ENCODE data around the gene ABCB11.
"Not testable (repeated sequence)": the region's sequence is repeated elsewhere in the genome, so short reads cannot be mapped to it uniquely, and the experiment has no call there.

DNA sequence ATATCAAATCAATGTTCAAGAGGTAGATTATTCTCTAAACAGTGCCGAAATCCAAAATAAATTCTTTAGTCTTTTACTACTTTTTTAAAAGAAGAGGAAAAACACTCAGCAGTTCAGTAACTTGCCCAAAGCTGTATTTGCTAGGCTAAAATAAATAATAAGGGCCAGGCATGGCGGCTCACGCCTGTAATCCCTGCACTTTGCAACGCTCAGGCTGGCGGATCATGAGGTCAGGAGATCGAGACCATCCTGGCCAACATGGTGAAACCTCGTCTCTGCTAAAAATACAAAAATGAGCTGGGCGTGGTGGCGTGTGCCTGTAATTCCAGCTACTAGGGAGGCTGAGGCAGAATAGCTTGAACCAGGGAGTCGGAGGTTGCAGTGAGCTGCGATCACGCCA is 149.0 kb downstream of the ABCB11 start:
- TF ChIP-seq, protein P1, sequence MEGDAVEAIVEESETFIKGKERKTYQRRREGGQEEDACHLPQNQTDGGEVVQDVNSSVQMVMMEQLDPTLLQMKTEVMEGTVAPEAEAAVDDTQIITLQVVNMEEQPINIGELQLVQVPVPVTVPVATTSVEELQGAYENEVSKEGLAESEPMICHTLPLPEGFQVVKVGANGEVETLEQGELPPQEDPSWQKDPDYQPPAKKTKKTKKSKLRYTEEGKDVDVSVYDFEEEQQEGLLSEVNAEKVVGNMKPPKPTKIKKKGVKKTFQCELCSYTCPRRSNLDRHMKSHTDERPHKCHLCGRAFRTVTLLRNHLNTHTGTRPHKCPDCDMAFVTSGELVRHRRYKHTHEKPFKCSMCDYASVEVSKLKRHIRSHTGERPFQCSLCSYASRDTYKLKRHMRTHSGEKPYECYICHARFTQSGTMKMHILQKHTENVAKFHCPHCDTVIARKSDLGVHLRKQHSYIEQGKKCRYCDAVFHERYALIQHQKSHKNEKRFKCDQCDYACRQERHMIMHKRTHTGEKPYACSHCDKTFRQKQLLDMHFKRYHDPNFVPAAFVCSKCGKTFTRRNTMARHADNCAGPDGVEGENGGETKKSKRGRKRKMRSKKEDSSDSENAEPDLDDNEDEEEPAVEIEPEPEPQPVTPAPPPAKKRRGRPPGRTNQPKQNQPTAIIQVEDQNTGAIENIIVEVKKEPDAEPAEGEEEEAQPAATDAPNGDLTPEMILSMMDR (IDR thresholded peaks at IDR 0.05): not testable (repeated sequence)
- not testable (repeated sequence) for TF ChIP-seq POLR2A (IDR thresholded peaks at IDR 0.05)

All from uterus (tissue), 2 donors.